NCI-H345 (cell line): Measurements from ENCODE around the gene DMD.

Source experiments
- DNase-seq: peaks from one replicate; lab custom pipeline; 2025; lab: John Stamatoyannopoulos, UW

Gene DMD

DNA sequence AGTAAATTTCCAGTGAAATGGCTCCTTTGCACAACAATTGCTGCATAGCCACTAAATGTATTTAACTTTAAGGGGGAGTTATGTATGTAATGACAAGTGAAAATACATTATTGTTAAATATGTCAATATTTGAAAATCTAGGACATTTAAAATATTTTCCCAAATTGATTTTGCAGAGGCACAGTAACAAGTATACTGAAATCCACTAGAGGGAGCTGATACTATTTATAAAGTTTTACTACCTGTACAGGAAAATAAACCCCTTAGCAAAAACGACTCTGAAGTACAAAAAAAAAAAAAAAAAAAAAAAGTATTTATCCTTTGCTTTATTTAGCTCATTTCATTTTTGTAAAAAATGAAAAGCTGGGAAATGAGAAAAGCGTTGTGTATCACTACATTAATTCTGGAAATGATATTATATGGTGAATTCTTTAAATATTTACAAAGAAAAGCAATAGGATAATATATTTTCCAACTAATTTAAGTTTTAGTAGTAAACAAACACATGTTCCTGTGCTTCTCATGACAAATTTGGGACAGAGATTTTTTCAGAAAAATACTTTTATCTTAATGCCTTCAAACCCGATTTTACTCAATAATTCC, 727.7 kb downstream of the DMD start:
- peak; percentile 20 for DNase-seq

DNA sequence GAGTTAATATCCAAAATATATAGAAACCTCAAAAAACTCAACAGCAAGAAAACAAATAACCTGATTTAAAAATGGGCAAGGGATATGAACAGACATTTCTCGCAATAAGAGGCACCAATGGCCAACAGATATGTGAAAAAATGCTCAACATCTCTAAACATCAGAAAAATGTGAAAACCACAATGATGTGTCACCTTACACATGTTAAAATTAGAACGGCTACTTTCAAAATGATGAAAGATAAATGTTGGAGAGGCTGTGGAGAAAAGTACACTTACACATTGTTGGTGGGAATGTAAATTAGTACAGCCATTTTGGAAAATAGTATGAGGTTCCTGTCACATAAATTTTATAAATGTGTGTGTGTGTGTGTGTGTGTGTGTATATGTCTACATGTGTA, 731.3 kb downstream of the DMD start:
- no peak for DNase-seq

DNA sequence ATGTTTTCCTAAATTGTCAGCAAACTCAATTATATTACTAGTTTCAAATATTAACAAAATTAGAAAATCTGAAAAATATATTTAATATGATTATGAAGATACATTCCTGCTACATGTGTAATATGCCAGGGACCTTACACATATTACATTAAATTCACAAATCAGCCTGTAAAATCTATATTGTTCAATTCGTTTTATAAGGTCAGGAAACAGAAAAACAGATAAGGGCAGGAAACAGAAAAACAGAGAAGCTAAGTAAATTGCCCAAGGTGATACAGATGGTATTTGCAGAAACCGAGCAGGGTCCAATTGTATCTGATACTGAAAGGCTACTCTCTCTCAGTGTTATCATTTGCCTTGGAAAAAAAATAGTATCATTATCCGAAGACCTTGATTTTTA, 739.0 kb downstream of the DMD start:
- no peak for DNase-seq

GRCh38 chrX:32455704-32456103, 755.6 kb downstream of the DMD start:
- DNase-seq = no peak

DNA sequence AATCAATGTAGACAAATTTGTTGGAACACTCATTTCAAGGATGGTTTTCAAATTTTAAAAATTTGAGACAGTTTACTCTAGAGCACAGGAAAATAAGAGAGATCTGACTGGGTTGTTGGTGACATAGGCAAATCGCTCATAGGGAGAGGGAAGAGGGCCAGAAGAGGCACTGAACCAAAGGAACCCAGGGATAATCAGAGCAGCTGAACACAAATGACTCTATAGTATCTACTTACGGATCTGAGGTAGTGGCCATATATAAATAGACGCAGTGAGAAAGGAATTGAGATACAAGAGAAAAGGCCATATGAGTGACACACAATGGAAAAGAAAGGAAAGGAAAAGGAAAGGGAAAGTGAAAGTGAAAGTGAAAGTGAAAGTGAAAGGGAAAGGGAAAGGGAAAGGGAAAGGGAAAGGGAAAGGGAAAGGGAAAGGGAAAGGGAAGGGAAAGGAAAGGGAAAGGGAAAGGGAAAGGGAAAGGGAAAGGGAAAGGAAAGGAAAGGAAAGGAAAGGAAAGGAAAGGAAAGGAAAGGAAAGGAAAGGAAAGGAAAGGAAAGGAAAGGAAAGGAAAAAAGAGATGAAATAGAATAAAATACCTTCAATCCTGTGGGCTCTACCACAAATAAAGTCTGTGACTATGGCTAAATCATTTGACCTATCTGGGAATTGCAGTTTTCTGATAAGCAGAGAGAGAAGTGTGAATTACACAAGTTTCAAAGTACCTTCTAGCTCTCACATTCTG, 759.2 kb downstream of the DMD start:
- DNase-seq = no peak

GRCh38 chrX:32448945-32449344, 762.4 kb downstream of the DMD start:
- no peak for DNase-seq

DNA sequence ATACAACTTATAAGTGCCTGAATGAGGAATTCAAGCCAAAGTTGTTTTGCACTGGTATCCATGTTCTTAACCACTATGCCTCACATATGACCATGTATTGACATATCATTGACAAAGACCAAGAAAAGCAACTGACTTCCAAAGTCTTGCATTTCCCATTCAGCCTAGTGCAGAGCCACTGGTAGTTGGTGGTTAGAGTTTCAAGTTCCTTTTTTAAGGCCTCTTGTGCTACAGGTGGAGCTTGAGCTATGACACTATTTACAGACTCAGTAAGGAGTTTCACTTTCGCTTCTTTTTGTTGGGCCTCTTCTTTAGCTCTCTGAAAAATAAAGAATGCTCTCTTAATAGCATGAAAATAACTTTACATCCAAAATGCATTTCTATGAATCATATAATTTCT, 763.0 kb downstream of the DMD start:
- DNase-seq = no peak

GRCh38 chrX:32447640-32448039, 763.7 kb downstream of the DMD start:
- DNase-seq = no peak

DNA sequence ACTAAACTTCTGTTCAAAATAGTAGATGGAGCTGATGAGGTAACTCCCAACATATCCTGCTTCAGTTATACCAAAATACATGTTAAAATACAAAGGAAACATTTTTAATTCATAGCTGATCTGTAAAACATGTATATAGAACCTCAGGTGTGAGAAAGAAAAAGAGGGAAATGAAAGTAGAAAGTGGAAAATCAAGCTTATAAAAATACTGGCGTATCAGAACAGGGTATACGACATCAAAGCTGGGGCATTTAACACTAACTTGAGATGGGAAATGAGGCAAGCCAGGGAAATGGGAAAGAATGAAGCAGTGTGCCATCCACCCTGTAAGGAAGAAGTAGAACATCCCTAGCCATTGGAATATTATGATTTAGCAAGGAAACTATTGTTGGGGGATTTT, 767.5 kb downstream of the DMD start:
- DNase-seq = no peak

DNA sequence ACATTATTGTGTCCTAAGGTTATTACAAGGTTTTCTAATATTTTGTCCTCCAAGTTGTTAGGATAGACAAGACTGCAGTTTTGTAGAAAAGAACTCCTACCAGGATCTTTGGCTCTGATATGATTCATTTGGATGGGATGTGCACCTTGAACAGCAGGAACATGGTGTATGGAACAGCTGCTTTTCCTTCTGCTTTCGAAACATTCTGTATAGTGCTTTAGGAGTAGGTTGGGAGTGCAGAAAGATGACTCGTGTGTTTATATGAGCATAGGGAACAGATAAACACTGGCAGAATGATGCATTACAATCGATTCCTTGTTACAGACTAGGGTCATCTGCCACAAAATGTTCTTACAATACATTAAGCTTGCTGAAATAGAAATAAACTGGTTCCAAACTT, 790.1 kb downstream of the DMD start:
- DNase-seq = no peak

DNA sequence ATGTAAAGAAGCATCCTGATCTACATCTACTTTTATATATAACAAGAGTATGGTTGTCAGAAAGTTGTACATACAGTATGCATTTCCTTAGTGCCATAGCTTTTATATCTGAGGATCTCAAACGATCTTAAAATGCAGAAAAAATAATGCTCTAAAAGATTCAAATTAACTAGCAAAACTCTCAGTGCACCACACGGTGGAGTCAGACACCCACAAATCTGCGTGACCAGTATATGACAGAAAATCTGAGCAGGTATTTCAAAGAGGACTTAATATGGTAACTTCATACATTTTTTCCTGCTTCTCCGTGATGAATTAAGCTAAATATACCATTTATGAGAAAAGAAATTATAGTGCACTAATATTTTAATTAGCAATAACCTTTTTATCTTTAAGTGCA, 803.0 kb downstream of the DMD start:
- DNase-seq = no peak

DNA sequence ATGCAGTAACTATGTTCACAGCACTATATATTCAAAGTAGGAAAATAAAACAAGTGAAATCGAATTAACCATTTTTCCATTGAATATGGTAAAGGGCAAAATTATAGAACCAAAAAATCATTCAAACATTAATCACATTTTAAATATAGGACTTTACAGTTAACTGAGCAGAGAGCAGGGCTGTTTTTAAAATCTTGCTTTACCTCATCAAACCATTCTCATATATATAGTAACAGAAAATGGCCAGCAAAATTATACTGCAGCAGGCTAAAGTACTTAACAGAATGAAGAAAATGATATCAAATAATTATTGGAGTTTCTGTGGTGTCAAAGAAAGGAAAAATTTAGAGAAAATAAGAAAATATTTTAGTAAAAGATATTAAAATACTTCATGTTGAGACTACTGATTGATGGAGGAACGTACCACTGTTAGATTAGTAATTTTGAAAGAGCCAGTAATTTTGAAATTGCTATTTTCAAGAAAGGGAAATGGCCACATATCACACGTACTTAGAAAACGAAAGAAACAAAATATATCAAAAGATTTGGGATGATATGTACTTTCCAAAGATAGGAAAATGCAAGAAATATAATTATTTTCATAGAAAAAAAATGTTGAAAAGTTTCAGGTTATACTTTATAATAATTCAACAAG, 813.7 kb downstream of the DMD start:
- DNase-seq = no peak

DNA sequence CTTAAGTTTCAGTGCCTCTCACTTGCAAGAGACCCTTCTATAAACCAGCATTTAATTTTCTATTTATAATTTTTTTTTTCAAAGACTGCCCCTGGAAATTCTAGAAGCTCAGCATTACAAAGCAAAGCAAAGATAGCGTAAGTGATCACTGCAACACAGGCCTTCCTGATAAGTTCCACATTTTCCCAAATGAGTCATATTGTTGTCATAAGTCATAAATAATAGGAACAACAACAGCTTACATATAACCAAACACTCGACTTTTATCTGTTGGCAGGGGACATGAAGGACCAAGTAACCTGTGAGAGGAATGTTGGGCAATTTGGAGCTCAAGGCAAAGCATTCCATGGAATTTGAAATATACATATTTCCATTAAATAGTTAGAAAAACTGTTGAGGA, 815.5 kb downstream of the DMD start:
- no peak for DNase-seq

- DNase-seq = no peak
These were observed 818.7 kb downstream of the DMD start for GRCh38 chrX:32392655-32393054.

DNA sequence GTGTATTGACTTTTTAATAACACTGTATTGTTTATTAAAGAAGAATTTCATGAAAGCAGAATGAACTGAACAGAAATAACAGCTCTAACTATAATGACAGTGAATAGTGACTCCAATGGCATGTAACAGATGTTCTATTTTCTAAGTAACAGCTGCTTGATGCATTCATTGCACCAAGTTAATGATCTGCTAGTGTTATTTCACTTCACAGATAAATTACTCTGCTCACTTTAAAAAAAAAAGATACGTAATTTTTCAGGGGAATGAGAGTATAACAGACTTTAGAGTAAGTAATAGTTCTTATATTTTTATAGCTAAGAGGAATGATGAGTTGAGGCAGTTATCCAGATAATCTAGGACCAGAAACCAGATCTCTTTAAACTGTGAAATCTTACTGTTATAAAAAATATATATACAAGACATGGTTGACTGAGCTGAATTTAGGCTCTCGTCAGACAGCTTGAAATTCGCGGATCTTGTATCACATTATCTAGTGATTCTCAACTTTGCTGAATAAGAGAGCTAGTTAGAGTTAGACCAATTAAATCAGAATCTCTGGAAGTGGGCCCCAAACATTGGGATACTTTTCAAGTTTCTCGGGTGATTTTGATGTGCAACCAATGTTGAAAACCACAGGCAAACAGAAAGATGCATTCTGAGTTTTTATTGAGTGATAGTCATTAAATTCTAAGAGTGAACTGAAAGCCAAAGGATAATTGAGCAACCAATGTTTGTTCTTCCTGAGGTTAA, 840.7 kb downstream of the DMD start:
- no peak for DNase-seq

- no peak for DNase-seq
These were observed 917.2 kb downstream of the DMD start for GRCh38 chrX:32293962-32294700.

DNA sequence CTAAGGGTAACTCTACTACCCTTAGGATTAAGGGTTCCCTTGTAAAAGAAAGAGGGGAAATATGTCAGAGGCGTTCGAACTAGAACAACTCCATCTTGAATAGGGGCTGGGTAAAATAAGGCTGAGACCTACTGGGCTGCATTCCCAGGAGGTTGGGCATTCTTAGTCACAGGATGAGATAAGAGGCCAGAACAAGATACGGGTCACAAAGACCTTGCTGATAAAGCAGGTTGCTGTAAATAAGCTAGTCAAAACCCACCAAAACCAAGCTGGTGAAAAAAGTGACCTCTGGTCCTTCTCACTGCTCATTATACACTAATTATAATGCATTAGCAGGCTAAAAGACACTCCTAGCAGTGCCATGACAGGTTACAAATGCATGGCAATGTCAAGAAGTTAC, 922.0 kb downstream of the DMD start:
- DNase-seq = no peak

GRCh38 chrX:32281853-32282252, 929.5 kb downstream of the DMD start:
- no peak for DNase-seq

DNA sequence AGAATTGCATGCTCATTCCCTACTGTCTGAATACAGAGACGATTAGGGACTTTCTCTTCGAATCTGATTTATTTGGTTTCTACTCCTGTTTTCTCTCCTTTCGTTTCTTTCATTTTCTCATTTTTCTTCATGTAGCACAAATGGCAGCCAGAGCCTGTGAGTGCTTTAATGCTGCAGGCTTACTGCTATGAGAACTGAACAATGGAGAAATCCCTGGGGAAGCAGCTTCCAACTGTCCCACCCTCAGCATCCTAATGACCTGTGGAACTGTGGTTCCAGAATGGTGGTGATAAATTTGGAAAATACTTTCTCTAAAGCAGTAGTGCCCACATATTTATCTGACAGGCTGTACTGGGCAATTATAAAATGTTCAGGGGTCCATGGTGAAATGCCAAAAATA, 930.4 kb downstream of the DMD start:
- peak; percentile 15 for DNase-seq

- no peak for DNase-seq
These were observed 930.9 kb downstream of the DMD start for GRCh38 chrX:32280489-32280888.

- DNase-seq = no peak
These were observed 935.2 kb downstream of the DMD start for GRCh38 chrX:32276153-32276552.

DNA sequence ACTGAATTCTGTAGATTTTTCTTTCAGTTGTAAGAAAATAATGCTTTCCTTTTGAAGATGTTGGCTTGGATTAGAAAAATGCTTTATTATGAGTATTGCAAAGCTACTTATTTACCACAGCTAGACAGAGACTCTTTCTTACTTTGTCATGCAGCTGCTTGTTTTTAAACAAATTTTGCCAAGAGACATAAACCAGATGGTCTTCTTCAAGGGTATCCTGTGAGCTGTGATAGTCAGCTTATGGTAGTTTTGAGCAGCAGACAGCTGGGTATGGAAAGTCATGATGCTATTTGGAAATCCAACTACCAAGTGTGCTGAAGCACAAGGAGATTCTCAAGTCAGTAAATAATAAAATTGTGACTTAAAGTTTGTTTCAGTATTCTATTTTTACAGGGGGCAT, 941.5 kb downstream of the DMD start:
- no peak for DNase-seq
